HG03565 (cell line): ENCODE results near the gene TSSK2.
A peak's percentile ranks its signal among the peaks of the same experiment; 100 is the strongest.

ENCODE experiments used
- ATAC-seq: cut with Tn5 transposase; IDR thresholded peaks from one replicate; pipeline ENCODE4 v1.9.1; 2021; ENCODE audit warnings: mild to moderate bottlenecking, moderate library complexity; ENCODE audit not compliant: unreplicated experiment

Gene TSSK2

GRCh38 chr22:19105867-19106802, 25.0 kb upstream of the TSSK2 start:
- no peak for ATAC-seq

DNA sequence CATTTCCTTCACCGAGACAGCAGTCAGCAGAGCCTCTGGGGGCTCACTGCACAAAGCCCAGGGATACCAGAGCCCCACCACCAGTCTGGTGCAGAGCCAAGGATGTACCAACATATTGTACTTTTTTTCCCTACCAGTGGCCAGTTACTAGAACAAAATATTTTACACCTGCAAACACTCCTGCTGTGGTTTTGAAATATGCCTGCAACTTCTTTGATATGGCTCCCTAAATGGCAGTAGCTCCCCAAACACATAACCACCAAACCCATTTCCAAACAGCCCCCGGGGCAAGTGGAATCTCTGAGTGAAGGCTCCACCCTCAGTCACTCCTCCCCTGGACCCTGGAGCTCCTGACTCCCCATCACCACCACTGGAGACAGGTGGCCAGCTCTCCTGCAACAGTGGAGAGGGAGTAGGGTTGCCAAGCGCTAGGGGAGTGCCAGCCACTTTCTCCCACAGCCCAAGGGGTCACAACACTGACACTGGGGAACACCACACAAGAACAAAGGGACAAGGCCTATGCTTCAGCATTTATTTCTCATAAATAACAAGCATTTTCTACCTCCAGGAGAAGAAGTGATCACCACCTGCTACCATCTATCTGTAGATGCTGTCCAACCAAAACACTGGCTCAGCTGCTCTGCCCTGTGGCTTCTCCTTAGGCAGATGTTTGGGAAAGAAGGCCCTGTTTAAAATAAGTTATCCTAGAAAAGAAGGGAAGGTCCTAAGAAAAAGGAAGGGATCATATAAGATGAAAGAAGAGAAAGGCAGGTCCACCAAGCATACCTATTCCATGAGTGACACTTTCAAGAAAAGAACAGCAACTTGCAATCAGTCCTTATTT, 24.0 kb upstream of the TSSK2 start:
- ATAC-seq = no peak

DNA sequence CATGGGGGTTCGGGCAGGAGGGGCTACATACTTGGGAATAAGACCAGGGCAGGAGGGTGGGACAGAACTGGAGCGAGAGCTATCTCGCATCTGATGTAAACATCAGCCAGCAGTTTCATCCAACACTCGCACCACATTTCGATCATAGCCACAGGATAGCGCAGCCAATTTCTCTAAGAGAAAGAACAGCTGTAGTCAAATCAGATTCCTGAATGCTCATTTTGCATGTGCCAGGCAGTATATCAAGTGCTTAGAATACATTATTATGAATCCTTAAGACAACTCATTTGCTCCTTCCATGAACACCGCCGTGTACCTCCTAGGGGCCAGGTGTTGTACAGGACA, 23.4 kb upstream of the TSSK2 start:
- no peak for ATAC-seq

DNA sequence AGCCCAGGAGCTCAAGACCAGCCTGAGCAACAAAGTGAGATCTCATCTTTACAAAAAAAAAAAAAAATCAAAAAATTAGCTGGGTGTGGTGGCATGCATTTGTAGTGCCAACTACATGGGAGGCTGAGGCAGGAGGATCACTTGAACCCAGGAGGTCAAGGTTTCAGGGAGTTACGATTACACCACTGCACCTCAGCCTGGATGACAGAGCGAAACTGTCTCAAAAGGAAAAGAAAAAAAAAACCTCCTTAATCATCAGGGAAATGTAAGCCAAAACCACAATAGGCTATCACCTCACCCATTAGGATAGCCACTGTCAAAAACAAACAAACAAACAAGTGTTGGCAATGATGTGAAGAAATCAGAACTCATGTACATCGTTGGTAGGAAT, 22.3 kb upstream of the TSSK2 start:
- ATAC-seq = no peak

- ATAC-seq = peak; percentile 72
These were observed 21.7 kb upstream of the TSSK2 start for GRCh38 chr22:19109198-19110063.

GRCh38 chr22:19110064-19110458, 21.0 kb upstream of the TSSK2 start:
- ATAC-seq = no peak

- no peak for ATAC-seq
These were observed 20.5 kb upstream of the TSSK2 start for GRCh38 chr22:19110646-19111045.

DNA sequence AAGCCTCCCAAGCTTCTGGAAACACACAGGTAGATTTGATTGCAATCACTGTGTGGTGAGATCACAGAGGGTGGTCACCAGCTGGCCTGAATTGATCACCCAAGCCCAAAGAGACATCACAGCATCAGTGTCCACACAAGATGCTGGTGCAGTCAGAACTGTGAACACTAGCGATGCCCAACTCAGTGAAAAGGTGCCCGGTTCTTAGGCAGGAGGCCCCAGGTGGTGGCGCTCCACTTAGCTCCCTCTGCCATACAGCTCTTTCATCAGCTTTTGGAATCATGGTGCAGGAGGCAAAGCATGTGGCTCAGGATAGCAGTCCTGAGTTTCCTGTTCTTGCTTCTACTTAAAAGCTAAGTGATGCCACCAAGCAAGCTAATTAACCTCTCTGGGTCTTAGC, 20.0 kb upstream of the TSSK2 start:
- ATAC-seq = no peak

GRCh38 chr22:19111584-19111983, 19.5 kb upstream of the TSSK2 start:
- no peak for ATAC-seq

- ATAC-seq = no peak
These were observed 17.7 kb upstream of the TSSK2 start for GRCh38 chr22:19113429-19113828.

DNA sequence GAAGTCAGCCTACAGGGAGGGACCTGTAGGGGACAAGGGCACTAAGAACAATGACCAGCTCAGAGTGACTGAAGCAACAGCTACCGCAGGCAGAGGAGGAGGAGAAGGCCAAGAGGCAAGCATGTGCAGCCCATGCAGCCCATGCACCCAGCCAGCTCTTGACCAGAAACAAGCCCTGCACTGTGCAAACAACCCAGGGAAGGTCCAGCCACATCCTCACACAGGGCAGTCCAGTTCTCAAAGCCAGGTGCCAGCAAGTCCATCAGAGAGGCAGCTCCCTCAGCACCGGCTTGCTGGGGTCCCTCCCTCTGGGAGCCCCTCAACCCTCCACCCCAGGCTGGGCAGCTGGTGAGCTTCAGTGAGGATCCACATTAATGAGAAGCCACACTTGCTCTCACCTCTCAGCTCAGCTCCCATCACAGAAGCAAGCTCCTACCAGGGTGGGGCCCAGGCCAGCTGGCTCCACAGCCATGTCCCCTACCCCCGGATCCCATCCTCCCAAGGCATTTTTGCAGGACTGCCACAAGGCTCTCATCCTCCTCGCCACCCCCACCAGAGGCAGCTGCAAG, 16.0 kb upstream of the TSSK2 start:
- no peak for ATAC-seq

- ATAC-seq = no peak
These were observed 15.5 kb upstream of the TSSK2 start for GRCh38 chr22:19115628-19116027.

- no peak for ATAC-seq
These were observed 14.0 kb upstream of the TSSK2 start for GRCh38 chr22:19117111-19117512.

GRCh38 chr22:19118329-19118880, 12.7 kb upstream of the TSSK2 start:
- peak; percentile 29 for ATAC-seq

- ATAC-seq = no peak
These were observed 11.2 kb upstream of the TSSK2 start for GRCh38 chr22:19119949-19120348.

GRCh38 chr22:19120829-19121630, 10.1 kb upstream of the TSSK2 start:
- ATAC-seq = no peak

DNA sequence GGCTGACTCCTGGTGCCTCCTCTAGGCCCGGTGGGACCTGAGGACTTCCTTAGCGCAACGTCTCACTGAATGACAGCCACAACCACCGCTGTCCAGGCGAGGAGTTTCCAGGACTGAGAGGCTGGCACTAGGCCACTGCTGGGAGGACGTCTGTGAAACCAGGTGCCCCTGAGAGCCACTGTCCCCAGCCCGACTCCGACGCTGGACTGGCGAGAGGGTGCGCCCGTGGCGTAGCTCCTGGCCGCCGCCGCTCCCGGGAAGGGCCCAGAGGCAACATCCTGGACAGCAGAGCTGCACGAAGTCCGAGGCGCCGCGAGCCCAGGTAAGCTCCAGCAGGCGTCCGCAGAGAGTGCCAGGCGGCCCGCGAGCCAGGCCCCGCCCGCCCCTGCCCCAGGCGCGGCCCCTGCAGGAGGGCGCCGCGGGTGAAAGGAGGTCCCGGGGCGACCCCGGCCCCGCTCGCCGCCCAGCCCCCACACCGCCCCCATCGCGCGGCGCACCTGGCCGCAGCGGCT, 9.4 kb upstream of the TSSK2 start:
- ATAC-seq = peak; percentile 12

DNA sequence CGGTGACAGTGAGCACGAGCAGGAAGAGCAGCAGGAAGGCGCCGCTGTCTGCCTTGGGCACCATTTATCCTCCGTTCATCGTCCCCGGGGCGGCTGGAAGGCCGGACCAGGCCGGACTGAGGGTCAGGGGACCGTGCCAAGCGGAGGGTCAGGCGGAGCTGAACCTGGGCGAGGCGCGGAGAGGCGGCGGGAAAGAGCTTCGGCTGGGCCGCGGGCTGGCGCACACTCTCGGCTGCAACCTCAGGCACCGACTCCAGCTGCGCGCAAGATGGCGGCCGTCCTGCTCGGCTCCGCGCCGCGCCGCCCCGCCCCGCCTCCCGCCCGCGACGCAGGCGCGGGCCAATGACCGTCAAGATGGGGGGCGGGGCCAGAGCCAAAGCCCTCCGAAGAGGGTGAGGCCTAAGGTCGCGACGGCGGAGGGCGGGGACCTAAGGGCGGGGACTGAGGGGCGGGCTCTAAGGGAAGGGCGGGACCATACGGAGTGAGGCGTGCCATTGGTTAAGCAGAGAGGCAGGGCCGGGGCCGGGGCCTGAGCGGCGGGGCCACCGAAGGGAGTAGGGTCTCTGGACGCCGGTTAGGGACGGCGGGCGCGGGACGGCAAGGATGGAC, 8.9 kb upstream of the TSSK2 start, which contains the start of gene DGCR2:
Gene DGCR2 (minus strand): TSS at position 270 of the 609 bp plus-strand sequence. CDS start 206 bp downstream, at position 64.
- ATAC-seq = peak; percentile 67
